RWPE1 (cell line): ENCODE results near the gene ACHE.
"Not testable (repeated sequence)": the region's sequence is repeated elsewhere in the genome, so short reads cannot be mapped to it uniquely, and the experiment has no call there.

Source experiments
- CTCF ChIA-PET: fragments of 350-600 bp; sonication (Branson Sonifier 250); formaldehyde crosslinking; extraction: SDS; loops from one replicate; lab custom pipeline; 2021; lab: Yijun Ruan, JAX
- POLR2A ChIA-PET: fragments of 400-600 bp; formaldehyde crosslinking; extraction: SDS; loops from one replicate; lab custom pipeline; 2020; ENCODE audit warnings: antibody characterized with exemption; ENCODE audit not compliant: low non-redundant PET; lab: Yijun Ruan, JAX
- DNase-seq: peaks from one replicate; pipeline ENCODE4 v3.0.0; 2012; ENCODE audit warnings: low spot score
- H3K27ac ChIP-seq: fragments of 450-650 bp; 2 replicates; pipeline ENCODE4 v1.5.1; 2017
- CTCF ChIP-seq: fragments of 450-650 bp; conservative IDR thresholded peaks from 2 replicates; pipeline ENCODE4 v1.5.1; 2017; ENCODE audit warnings: low read depth, mild to moderate bottlenecking

The ACHE gene

GRCh38 chr7:100895701-100895955, at the start of gene ACHE:
ACHE (minus strand) TSS chr7:100895888; CDS start chr7:100894232, 1,656 bp downstream.
- POLR2A ChIA-PET = no interaction called here

GRCh38 chr7:100944138-100944537, 48.5 kb upstream of the ACHE start:
- no peak overlapping the region for H3K27ac ChIP-seq
- DNase-seq = no peak
- POLR2A ChIA-PET = no interaction called here
- CTCF ChIA-PET = no interaction called here
- TF ChIP-seq CTCF = no peak

More at GRCh38 chr7:100895701-100895955, at the start of gene ACHE:
- CTCF ChIA-PET = interaction anchor here (0.5 to 1.9 kb wide), 7 partner anchors 14 to 305 kb away, joined by 3 to 6 read pairs (median 4); partner anchors contain the start of gene MOGAT3
- DNase-seq = no peak
- H3K27ac ChIP-seq = no peak within 1 kb of the TSS
- TF ChIP-seq CTCF = no peak

GRCh38 chr7:100943693-100944092, 48.0 kb upstream of the ACHE start:
- ChIA-PET CTCF (no interaction called here), POLR2A (no interaction called here)
- no peak for TF ChIP-seq CTCF
- H3K27ac ChIP-seq = no peak overlapping the region
- DNase-seq = no peak

- POLR2A ChIA-PET = no interaction called here
- CTCF ChIA-PET = interaction anchor here (0.7 kb wide), 1 partner anchor 499 kb away, joined by 5 read pairs; no protein-coding TSS in a partner anchor
- no peak for TF ChIP-seq CTCF
- peak; percentile 38 for DNase-seq
- peak overlapping the region; percentile 38; the same call in 1 of the 2 replicates for H3K27ac ChIP-seq
Observed at GRCh38 chr7:100942045-100942774, 46.5 kb upstream of the ACHE start.

GRCh38 chr7:100936167-100936566, 40.5 kb upstream of the ACHE start:
- DNase-seq, H3K27ac ChIP-seq, POLR2A ChIA-PET: not testable (repeated sequence)
- CTCF ChIA-PET = interaction anchor here (1.0 kb wide), 1 partner anchor 30 kb away, joined by 3 read pairs; no protein-coding TSS in a partner anchor

GRCh38 chr7:100935381-100935780, 39.7 kb upstream of the ACHE start:
- H3K27ac ChIP-seq, CTCF ChIA-PET, POLR2A ChIA-PET, DNase-seq: not testable (repeated sequence)

- no peak for DNase-seq
- H3K27ac ChIP-seq = no peak overlapping the region
- no peak for TF ChIP-seq CTCF
- CTCF ChIA-PET = no interaction called here
- POLR2A ChIA-PET = no interaction called here
Observed at GRCh38 chr7:100933734-100934133, 38.0 kb upstream of the ACHE start.
